Measurements from ENCODE around the gene CCDC47. TPM values are rescaled to one million over a fixed set of nuclear protein-coding genes. Genes with fewer than 3 reads are reported as not detected.

CCDC47 gene
- total and polyA plus RNA-seq, 2 experiments from 2014 or later, result 38.5 to 61.9 TPM

DNA sequence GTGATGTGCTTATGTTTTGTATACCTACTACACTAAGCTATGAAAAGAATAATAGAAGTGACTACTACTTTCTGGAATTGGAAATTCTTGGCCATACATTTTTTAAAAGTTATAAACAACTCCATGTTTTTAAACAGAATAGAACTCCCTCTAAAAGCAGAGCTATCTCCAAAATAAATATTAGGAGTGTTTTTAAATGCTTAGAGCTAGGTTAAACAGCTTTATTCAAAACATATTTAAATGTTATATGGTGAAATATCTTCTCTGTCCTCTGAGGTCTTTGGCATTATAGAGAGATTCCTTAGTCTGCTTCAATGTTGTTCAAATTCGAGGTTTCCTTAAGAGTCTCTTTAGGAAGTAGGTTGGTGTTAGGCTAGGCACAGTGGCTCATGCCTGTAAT, 30.9 kb upstream of the CCDC47 start (continued):
- TF ChIP-seq, protein P1, sequence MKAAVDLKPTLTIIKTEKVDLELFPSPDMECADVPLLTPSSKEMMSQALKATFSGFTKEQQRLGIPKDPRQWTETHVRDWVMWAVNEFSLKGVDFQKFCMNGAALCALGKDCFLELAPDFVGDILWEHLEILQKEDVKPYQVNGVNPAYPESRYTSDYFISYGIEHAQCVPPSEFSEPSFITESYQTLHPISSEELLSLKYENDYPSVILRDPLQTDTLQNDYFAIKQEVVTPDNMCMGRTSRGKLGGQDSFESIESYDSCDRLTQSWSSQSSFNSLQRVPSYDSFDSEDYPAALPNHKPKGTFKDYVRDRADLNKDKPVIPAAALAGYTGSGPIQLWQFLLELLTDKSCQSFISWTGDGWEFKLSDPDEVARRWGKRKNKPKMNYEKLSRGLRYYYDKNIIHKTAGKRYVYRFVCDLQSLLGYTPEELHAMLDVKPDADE (IDR thresholded peaks at IDR 0.05), result no peak
- TF ChIP-seq CREB1 (CRISPR knock-in tag; IDR thresholded peaks at IDR 0.05; ENCODE audit: low read depth), result no peak
- TF ChIP-seq ZNF114 (CRISPR knock-in tag; IDR thresholded peaks at IDR 0.05), result no peak
- no peak for TF ChIP-seq ZNF331 (CRISPR knock-in tag; IDR thresholded peaks at IDR 0.05; ENCODE audit: low read depth)
- no peak for TF ChIP-seq STAT1 (IDR thresholded peaks at IDR 0.05; ENCODE audit: unreplicated experiment)

DNA sequence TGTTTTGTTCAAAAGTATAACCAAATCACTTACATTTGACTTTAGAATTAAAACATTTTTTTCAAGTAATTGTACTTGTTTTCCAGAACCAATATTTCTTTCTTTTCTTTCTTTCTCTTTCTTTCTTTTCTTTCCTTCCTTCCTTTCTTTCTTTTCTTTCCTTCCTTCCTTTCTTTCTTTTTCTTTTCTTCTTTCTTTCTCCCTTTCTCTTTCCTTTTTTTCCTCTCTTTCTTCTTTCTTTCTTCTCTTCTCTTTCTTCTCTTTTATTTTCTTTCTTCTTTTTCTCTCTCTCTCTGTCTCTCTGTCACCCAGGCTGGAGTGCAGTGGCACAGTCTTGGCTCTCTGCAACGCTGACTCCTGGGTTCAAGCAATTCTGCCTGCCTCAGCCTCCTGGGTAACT, 27.4 kb upstream of the CCDC47 start:
- H3K36me3 Mint-ChIP-seq (ENCODE audit: low read depth), result peaks cover 79% of the 10 kb centered on the region
- H3K4me3 ChIP-seq, result no peak overlapping the region
- DNase-seq (ENCODE audit: low spot score), result no peak
- H4K20me1 ChIP-seq (replicated peaks; ENCODE audit: insufficient read depth), result peaks cover 29% of the 10 kb centered on the region
- H3K4me1 Mint-ChIP-seq, result no peaks in the 10 kb centered on the region
- ATAC-seq, result no peak
- no peak overlapping the region for H3K27ac Mint-ChIP-seq
- H3K9me2 ChIP-seq (ENCODE audit: insufficient read depth), result no peaks in the 10 kb centered on the region
- no peak overlapping the region for H3K27ac ChIP-seq (ENCODE audit: low read depth)
- H3K79me2 ChIP-seq (replicated peaks; ENCODE audit: insufficient read depth), result peaks cover 35% of the 10 kb centered on the region
- H3K36me3 ChIP-seq (ENCODE audit: insufficient read depth), result peaks cover 90% of the 10 kb centered on the region
- H3K4me2 ChIP-seq, result no peak overlapping the region
- no peaks in the 10 kb centered on the region for H3K4me1 ChIP-seq (ENCODE audit: insufficient read depth)
- no peaks in the 10 kb centered on the region for H3K27me3 ChIP-seq (ENCODE audit: insufficient read depth)
- no peaks in the 10 kb centered on the region; the same call in 1 of the 2 replicates for H3F3A ChIP-seq (replicated peaks; ENCODE audit: low read depth)
- H3K27me3 Mint-ChIP-seq (ENCODE audit: insufficient read depth, low read depth, poor library complexity), result no peaks in the 10 kb centered on the region
- no peaks in the 10 kb centered on the region for H3K9me3 Mint-ChIP-seq
- no peak overlapping the region for H2AFZ ChIP-seq
- no peak overlapping the region for H3K4me3 Mint-ChIP-seq
- TF ChIP-seq JUNB (IDR thresholded peaks at IDR 0.05; ENCODE audit: unreplicated experiment) (no peak), ZNF114 (CRISPR knock-in tag; IDR thresholded peaks at IDR 0.05) (no peak), EZH2 (IDR thresholded peaks at IDR 0.05; ENCODE audit: low read depth, unreplicated experiment) (no peak), EZH2phosphoT487 (IDR thresholded peaks at IDR 0.05; ENCODE audit: unreplicated experiment) (no peak), CREB1 (CRISPR knock-in tag; IDR thresholded peaks at IDR 0.05; ENCODE audit: low read depth) (no peak), STAT1 (IDR thresholded peaks at IDR 0.05; ENCODE audit: unreplicated experiment) (no peak), ZNF331 (CRISPR knock-in tag; IDR thresholded peaks at IDR 0.05; ENCODE audit: low read depth) (no peak)
- TF ChIP-seq, protein P2, sequence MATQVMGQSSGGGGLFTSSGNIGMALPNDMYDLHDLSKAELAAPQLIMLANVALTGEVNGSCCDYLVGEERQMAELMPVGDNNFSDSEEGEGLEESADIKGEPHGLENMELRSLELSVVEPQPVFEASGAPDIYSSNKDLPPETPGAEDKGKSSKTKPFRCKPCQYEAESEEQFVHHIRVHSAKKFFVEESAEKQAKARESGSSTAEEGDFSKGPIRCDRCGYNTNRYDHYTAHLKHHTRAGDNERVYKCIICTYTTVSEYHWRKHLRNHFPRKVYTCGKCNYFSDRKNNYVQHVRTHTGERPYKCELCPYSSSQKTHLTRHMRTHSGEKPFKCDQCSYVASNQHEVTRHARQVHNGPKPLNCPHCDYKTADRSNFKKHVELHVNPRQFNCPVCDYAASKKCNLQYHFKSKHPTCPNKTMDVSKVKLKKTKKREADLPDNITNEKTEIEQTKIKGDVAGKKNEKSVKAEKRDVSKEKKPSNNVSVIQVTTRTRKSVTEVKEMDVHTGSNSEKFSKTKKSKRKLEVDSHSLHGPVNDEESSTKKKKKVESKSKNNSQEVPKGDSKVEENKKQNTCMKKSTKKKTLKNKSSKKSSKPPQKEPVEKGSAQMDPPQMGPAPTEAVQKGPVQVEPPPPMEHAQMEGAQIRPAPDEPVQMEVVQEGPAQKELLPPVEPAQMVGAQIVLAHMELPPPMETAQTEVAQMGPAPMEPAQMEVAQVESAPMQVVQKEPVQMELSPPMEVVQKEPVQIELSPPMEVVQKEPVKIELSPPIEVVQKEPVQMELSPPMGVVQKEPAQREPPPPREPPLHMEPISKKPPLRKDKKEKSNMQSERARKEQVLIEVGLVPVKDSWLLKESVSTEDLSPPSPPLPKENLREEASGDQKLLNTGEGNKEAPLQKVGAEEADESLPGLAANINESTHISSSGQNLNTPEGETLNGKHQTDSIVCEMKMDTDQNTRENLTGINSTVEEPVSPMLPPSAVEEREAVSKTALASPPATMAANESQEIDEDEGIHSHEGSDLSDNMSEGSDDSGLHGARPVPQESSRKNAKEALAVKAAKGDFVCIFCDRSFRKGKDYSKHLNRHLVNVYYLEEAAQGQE (IDR thresholded peaks at IDR 0.05; ENCODE audit: unreplicated experiment), result no peak
- TF ChIP-seq, protein P3, sequence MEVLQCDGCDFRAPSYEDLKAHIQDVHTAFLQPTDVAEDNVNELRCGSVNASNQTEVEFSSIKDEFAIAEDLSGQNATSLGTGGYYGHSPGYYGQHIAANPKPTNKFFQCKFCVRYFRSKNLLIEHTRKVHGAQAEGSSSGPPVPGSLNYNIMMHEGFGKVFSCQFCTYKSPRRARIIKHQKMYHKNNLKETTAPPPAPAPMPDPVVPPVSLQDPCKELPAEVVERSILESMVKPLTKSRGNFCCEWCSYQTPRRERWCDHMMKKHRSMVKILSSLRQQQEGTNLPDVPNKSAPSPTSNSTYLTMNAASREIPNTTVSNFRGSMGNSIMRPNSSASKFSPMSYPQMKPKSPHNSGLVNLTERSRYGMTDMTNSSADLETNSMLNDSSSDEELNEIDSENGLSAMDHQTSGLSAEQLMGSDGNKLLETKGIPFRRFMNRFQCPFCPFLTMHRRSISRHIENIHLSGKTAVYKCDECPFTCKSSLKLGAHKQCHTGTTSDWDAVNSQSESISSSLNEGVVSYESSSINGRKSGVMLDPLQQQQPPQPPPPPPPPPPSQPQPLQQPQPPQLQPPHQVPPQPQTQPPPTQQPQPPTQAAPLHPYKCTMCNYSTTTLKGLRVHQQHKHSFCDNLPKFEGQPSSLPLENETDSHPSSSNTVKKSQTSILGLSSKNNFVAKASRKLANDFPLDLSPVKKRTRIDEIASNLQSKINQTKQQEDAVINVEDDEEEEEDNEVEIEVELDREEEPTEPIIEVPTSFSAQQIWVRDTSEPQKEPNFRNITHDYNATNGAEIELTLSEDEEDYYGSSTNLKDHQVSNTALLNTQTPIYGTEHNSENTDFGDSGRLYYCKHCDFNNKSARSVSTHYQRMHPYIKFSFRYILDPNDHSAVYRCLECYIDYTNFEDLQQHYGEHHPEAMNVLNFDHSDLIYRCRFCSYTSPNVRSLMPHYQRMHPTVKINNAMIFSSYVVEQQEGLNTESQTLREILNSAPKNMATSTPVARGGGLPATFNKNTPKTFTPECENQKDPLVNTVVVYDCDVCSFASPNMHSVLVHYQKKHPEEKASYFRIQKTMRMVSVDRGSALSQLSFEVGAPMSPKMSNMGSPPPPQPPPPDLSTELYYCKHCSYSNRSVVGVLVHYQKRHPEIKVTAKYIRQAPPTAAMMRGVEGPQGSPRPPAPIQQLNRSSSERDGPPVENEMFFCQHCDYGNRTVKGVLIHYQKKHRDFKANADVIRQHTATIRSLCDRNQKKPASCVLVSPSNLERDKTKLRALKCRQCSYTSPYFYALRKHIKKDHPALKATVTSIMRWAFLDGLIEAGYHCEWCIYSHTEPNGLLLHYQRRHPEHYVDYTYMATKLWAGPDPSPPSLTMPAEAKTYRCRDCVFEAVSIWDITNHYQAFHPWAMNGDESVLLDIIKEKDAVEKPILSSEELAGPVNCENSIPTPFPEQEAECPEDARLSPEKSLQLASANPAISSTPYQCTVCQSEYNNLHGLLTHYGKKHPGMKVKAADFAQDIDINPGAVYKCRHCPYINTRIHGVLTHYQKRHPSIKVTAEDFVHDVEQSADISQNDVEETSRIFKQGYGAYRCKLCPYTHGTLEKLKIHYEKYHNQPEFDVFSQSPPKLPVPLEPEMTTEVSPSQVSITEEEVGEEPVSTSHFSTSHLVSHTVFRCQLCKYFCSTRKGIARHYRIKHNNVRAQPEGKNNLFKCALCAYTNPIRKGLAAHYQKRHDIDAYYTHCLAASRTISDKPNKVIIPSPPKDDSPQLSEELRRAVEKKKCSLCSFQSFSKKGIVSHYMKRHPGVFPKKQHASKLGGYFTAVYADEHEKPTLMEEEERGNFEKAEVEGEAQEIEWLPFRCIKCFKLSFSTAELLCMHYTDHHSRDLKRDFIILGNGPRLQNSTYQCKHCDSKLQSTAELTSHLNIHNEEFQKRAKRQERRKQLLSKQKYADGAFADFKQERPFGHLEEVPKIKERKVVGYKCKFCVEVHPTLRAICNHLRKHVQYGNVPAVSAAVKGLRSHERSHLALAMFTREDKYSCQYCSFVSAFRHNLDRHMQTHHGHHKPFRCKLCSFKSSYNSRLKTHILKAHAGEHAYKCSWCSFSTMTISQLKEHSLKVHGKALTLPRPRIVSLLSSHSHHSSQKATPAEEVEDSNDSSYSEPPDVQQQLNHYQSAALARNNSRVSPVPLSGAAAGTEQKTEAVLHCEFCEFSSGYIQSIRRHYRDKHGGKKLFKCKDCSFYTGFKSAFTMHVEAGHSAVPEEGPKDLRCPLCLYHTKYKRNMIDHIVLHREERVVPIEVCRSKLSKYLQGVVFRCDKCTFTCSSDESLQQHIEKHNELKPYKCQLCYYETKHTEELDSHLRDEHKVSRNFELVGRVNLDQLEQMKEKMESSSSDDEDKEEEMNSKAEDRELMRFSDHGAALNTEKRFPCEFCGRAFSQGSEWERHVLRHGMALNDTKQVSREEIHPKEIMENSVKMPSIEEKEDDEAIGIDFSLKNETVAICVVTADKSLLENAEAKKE (CRISPR knock-in tag; IDR thresholded peaks at IDR 0.05), result no peak
- TF ChIP-seq, protein P1 (IDR thresholded peaks at IDR 0.05), result no peak
- TF ChIP-seq, protein P4, sequence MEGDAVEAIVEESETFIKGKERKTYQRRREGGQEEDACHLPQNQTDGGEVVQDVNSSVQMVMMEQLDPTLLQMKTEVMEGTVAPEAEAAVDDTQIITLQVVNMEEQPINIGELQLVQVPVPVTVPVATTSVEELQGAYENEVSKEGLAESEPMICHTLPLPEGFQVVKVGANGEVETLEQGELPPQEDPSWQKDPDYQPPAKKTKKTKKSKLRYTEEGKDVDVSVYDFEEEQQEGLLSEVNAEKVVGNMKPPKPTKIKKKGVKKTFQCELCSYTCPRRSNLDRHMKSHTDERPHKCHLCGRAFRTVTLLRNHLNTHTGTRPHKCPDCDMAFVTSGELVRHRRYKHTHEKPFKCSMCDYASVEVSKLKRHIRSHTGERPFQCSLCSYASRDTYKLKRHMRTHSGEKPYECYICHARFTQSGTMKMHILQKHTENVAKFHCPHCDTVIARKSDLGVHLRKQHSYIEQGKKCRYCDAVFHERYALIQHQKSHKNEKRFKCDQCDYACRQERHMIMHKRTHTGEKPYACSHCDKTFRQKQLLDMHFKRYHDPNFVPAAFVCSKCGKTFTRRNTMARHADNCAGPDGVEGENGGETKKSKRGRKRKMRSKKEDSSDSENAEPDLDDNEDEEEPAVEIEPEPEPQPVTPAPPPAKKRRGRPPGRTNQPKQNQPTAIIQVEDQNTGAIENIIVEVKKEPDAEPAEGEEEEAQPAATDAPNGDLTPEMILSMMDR (conservative IDR thresholded peaks at IDR 0.05; ENCODE audit: low read depth in 2 of 2), result no peak

All from GM23338 (cell line).